DOHH2 (cell line): ENCODE measurements around the gene ALDH5A1.

ENCODE experiments used
- CTCF ChIP-seq: fragments of 200-600 bp; sonication (generic); IDR thresholded peaks from one replicate; pipeline ENCODE4 v1.5.1; 2014; ENCODE audit warnings: antibody characterized with exemption, mild to moderate bottlenecking, low read depth, low read length; ENCODE audit not compliant: poor library complexity, severe bottlenecking
- EZH2phosphoT487 ChIP-seq: fragments of 200-600 bp; sonication (generic); IDR thresholded peaks from 2 replicates; pipeline ENCODE4 v1.6.1; 2017; ENCODE audit warnings: borderline replicate concordance, mild to moderate bottlenecking, antibody characterized with exemption, low read length, moderate library complexity, mixed read lengths

GRCh38 chr6:24529985-24530384 lies 35.2 kb downstream of the ALDH5A1 start:
- TF ChIP-seq CTCF (no peak), EZH2phosphoT487 (no peak)
